ENCODE data around the gene TTLL11.

- no peak for TF ChIP-seq CTCF (conservative IDR thresholded peaks at IDR 0.05; ENCODE audit: low read depth, low read length)
- no peak for TF ChIP-seq EZH2phosphoT487 (IDR thresholded peaks at IDR 0.05; ENCODE audit: borderline replicate concordance, low read length)
- TF ChIP-seq EZH2 (IDR thresholded peaks at IDR 0.05; ENCODE audit: low read length, unreplicated experiment), result no peak
These were observed 142.7 kb downstream of the TTLL11 start for GRCh38 chr9:121950441-121950840.
